ENCODE data around the gene ZNF346. TPM values are rescaled to one million over a fixed set of nuclear protein-coding genes. Genes with fewer than 3 reads are reported as not detected.

The ZNF346 gene
- total RNA-seq, 1 donor from 2014 or later: 31.0 TPM

GRCh38 chr5:177123789-177124485 is 101.4 kb downstream of the ZNF346 start:
- H3K9me3 Mint-ChIP-seq: no peaks in the 10 kb centered on the region
- no peaks in the 10 kb centered on the region for H3K27me3 Mint-ChIP-seq
- H3K4me1 Mint-ChIP-seq (ENCODE audit: unreplicated experiment): no peaks in the 10 kb centered on the region
- H3K4me3 Mint-ChIP-seq: no peak overlapping the region
- H3K27ac Mint-ChIP-seq: peak overlapping the region; percentile 9
- H3K36me3 Mint-ChIP-seq: no peaks in the 10 kb centered on the region
- DNase-seq (ENCODE audit: extremely low spot score, unreplicated experiment): no peak
- TF ChIP-seq CTCF (conservative IDR thresholded peaks at IDR 0.05): no peak

- H3K27ac Mint-ChIP-seq: peak overlapping the region; percentile 9
- no peaks in the 10 kb centered on the region for H3K9me3 Mint-ChIP-seq
- TF ChIP-seq CTCF (conservative IDR thresholded peaks at IDR 0.05): no peak
- no peak for DNase-seq (ENCODE audit: extremely low spot score, unreplicated experiment)
- H3K4me1 Mint-ChIP-seq (ENCODE audit: unreplicated experiment): no peaks in the 10 kb centered on the region
- H3K4me3 Mint-ChIP-seq: no peak overlapping the region
- H3K27me3 Mint-ChIP-seq: no peaks in the 10 kb centered on the region
- no peaks in the 10 kb centered on the region for H3K36me3 Mint-ChIP-seq
Observed at GRCh38 chr5:177124486-177124991, 102.0 kb downstream of the ZNF346 start.

- Mint-ChIP-seq H3K27me3 (no peaks in the 10 kb centered on the region), H3K9me3 (no peaks in the 10 kb centered on the region), H3K36me3 (no peaks in the 10 kb centered on the region), H3K4me1 (ENCODE audit: unreplicated experiment) (peaks cover 5% of the 10 kb centered on the region), H3K27ac (no peak overlapping the region), H3K4me3 (no peak overlapping the region)
- DNase-seq (ENCODE audit: extremely low spot score, unreplicated experiment): no peak
- TF ChIP-seq CTCF (conservative IDR thresholded peaks at IDR 0.05): no peak
Observed at GRCh38 chr5:177126771-177127170, 104.3 kb downstream of the ZNF346 start.

- Mint-ChIP-seq H3K36me3 (no peaks in the 10 kb centered on the region), H3K27ac (no peak overlapping the region), H3K9me3 (no peaks in the 10 kb centered on the region), H3K4me3 (no peak overlapping the region), H3K27me3 (no peaks in the 10 kb centered on the region), H3K4me1 (ENCODE audit: unreplicated experiment) (peaks cover 5% of the 10 kb centered on the region)
- DNase-seq (ENCODE audit: extremely low spot score, unreplicated experiment): no peak
- TF ChIP-seq CTCF (conservative IDR thresholded peaks at IDR 0.05): no peak
Observed at GRCh38 chr5:177128551-177128981, 106.1 kb downstream of the ZNF346 start.

GRCh38 chr5:177130211-177131018 is 107.9 kb downstream of the ZNF346 start:
- H3K4me3 Mint-ChIP-seq: peak overlapping the region; percentile 87
- H3K27me3 Mint-ChIP-seq: no peaks in the 10 kb centered on the region
- H3K27ac Mint-ChIP-seq: peak overlapping the region; percentile 21
- no peaks in the 10 kb centered on the region for H3K9me3 Mint-ChIP-seq
- TF ChIP-seq CTCF (conservative IDR thresholded peaks at IDR 0.05): no peak
- peaks cover 13% of the 10 kb centered on the region for H3K4me1 Mint-ChIP-seq (ENCODE audit: unreplicated experiment)
- DNase-seq (ENCODE audit: extremely low spot score, unreplicated experiment): no peak
- H3K36me3 Mint-ChIP-seq: peaks cover 2% of the 10 kb centered on the region

Other genes with a start within 250 kb of the ZNF346 start
- 1.4 and 1.7 TPM in 2 replicates for gene UNC5A, start 212.1 kb upstream of the ZNF346 start, total RNA-seq (ENCODE audit: low replicate concordance)
- 0.77 TPM in 1 of 2 replicates, not detected in the other for gene HK3, start 123.3 kb upstream of the ZNF346 start, total RNA-seq (ENCODE audit: low replicate concordance)
- gene UIMC1, start 15.9 kb upstream of the ZNF346 start, total RNA-seq (ENCODE audit: low replicate concordance): 30.7 and 39.1 TPM in 2 replicates
- 33.0 and 34.1 TPM in 2 replicates for gene FGFR4, start 64.2 kb downstream of the ZNF346 start, total RNA-seq (ENCODE audit: low replicate concordance)
- 99.6 and 115 TPM in 2 replicates for gene NSD1, start 111.1 kb downstream of the ZNF346 start, total RNA-seq (ENCODE audit: low replicate concordance)